ENCODE data around the gene ELAVL1. TPM values are rescaled to one million over a fixed set of nuclear protein-coding genes. Genes with fewer than 3 reads are reported as not detected.

The ELAVL1 gene
- total and polyA plus RNA-seq, 4 donors, result 15.0 to 72.8 (median 47.0) TPM

GRCh38 chr19:8044018-8044417, 38.6 kb upstream of the ELAVL1 start:
- H3K27ac ChIP-seq (ENCODE audit: low read depth in 1 of 2, low read length in 1 of 2), result no peak overlapping the region
- H3K9ac ChIP-seq (ENCODE audit: insufficient read depth in 1 of 2, low read length in 2 of 2), result no peak overlapping the region
- no peaks in the 10 kb centered on the region for H3K9me3 ChIP-seq (ENCODE audit: control insufficient read depth in 4 of 4, insufficient read depth in 3 of 4, low read length in 3 of 4)
- no peak overlapping the region for H3K4me3 ChIP-seq
- ATAC-seq (ENCODE audit: insufficient read depth, low FRiP score) (no peak), DNase-seq (no peak)
- TF ChIP-seq CTCF (IDR thresholded peaks at IDR 0.05; ENCODE audit: control extremely low read depth, extremely low read depth), result no peak
- WGBS, 2 donors, result 85 to 93% methylated on average over 10 of the region's 10 CpGs
- no peaks in the 10 kb centered on the region for H3K4me1 ChIP-seq (ENCODE audit: control insufficient read depth in 5 of 5, insufficient read depth in 5 of 5, low read length in 5 of 5)
- no peaks in the 10 kb centered on the region for H3K36me3 ChIP-seq (ENCODE audit: control insufficient read depth in 4 of 4, insufficient read depth in 4 of 4, low read length in 4 of 4)
- no peaks in the 10 kb centered on the region for H3K27me3 ChIP-seq (ENCODE audit: control insufficient read depth in 3 of 3, insufficient read depth in 3 of 3, low read length in 2 of 3)

DNA sequence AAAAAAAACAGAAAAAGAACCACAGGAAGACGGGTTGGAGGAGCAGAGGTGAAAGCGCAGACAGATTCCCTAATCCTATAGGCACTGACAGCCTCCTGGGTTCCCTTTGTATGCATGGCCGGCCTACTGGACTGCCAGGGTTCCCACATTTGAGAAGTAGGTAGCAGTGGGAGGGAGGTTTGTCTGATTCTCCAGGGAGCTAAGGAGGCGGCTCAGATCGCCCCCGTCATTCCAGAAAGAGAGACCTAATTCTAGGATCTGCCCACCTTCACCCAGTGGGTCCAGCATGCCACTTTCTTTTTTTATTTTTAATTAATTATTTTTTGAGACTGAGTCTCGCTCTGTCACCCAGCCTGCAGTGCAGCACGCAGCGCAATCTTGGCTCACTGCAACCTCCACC, 37.5 kb upstream of the ELAVL1 start:
- DNase-seq, result no peak
- no peak for ATAC-seq (ENCODE audit: insufficient read depth, low FRiP score)
- Histone ChIP-seq H3K4me3 (no peak overlapping the region), H3K9ac (ENCODE audit: insufficient read depth in 1 of 2, low read length in 2 of 2) (no peak overlapping the region), H3K4me1 (ENCODE audit: control insufficient read depth in 5 of 5, insufficient read depth in 5 of 5, low read length in 5 of 5) (no peaks in the 10 kb centered on the region), H3K9me3 (ENCODE audit: control insufficient read depth in 4 of 4, insufficient read depth in 3 of 4, low read length in 3 of 4) (no peaks in the 10 kb centered on the region), H3K27me3 (ENCODE audit: control insufficient read depth in 3 of 3, insufficient read depth in 3 of 3, low read length in 2 of 3) (no peaks in the 10 kb centered on the region), H3K36me3 (ENCODE audit: control insufficient read depth in 4 of 4, insufficient read depth in 4 of 4, low read length in 4 of 4) (no peaks in the 10 kb centered on the region), H3K27ac (ENCODE audit: low read depth in 1 of 2, low read length in 1 of 2) (no peak overlapping the region)
- no peak for TF ChIP-seq CTCF (IDR thresholded peaks at IDR 0.05; ENCODE audit: control extremely low read depth, extremely low read depth)
- 92 to 97% methylated on average over 9 of the region's 9 CpGs for WGBS, 2 donors

DNA sequence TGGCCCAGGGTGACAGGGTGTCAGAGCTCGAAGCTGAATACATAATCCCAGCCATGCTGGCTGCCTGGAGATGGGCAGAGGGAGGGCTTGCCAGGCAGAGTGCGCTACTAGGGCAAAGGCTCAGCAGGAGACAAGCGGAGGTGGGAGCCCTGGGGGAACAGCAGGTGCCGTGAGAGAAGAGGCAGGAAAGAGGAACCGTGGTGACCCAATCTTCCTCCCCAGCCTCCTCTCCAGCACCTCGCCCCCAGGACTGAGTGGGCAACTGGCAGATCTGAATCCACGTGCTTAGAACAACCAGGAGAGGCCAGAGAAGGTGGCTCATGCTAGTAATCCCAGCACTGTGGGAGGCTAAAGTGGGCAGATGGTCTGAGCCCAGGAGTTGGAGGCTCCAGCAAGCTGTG, 36.1 kb upstream of the ELAVL1 start:
- WGBS, 2 donors, result 39 to 65% methylated on average over 7 of the region's 7 CpGs

More for the DNA sequence above, 36.1 kb upstream of the ELAVL1 start:
- no peak for DNase-seq
- Histone ChIP-seq H3K36me3 (ENCODE audit: control insufficient read depth in 4 of 4, insufficient read depth in 4 of 4, low read length in 4 of 4) (no peaks in the 10 kb centered on the region), H3K9me3 (ENCODE audit: control insufficient read depth in 4 of 4, insufficient read depth in 3 of 4, low read length in 3 of 4) (no peaks in the 10 kb centered on the region), H3K4me3 (no peak overlapping the region), H3K27me3 (ENCODE audit: control insufficient read depth in 3 of 3, insufficient read depth in 3 of 3, low read length in 2 of 3) (no peaks in the 10 kb centered on the region), H3K27ac (ENCODE audit: low read depth in 1 of 2, low read length in 1 of 2) (no peak overlapping the region), H3K9ac (ENCODE audit: insufficient read depth in 1 of 2, low read length in 2 of 2) (no peak overlapping the region), H3K4me1 (ENCODE audit: control insufficient read depth in 5 of 5, insufficient read depth in 5 of 5, low read length in 5 of 5) (no peaks in the 10 kb centered on the region)
- no peak for TF ChIP-seq CTCF (IDR thresholded peaks at IDR 0.05; ENCODE audit: control extremely low read depth, extremely low read depth)
- no peak for ATAC-seq (ENCODE audit: insufficient read depth, low FRiP score)

Measured in lung (tissue), 12 donors.